Immature natural killer cell (primary cell): ENCODE data around the gene DPY19L2. TPM values are rescaled to one million over a fixed set of nuclear protein-coding genes. Genes with fewer than 3 reads are reported as not detected.
"Not testable (repeated sequence)": the region's sequence is repeated elsewhere in the genome, so short reads cannot be mapped to it uniquely, and the experiment has no call there.

Source experiments
- DNase-seq, 3 donors: peaks; one replicate each; pipeline ENCODE4 v3.0.0; 2022; ENCODE audit warnings: mixed read lengths in 1 of 3
- H3K27ac Mint-ChIP-seq, 6 donors: one replicate each; pipeline ENCODE4 v1.8.0; 2020; ENCODE audit warnings: mixed read lengths in 6 of 6, mild to moderate bottlenecking in 5 of 6, inconsistent platforms in 4 of 6, moderate library complexity in 3 of 6
- H3K27me3 Mint-ChIP-seq, 3 donors: one replicate each; pipeline ENCODE4 v1.8.0; 2020 to 2021; ENCODE audit warnings: low read depth in 3 of 3, mild to moderate bottlenecking in 3 of 3, mixed read lengths in 3 of 3, moderate library complexity in 3 of 3, inconsistent platforms in 1 of 3
- H3K36me3 Mint-ChIP-seq, 3 donors: one replicate each; pipeline ENCODE4 v1.8.0; 2020; ENCODE audit warnings: mixed read lengths in 3 of 3, inconsistent platforms in 2 of 3, mild to moderate bottlenecking in 2 of 3
- H3K4me1 Mint-ChIP-seq, 2 donors: one replicate each; pipeline ENCODE4 v1.8.0; 2020; ENCODE audit warnings: inconsistent platforms in 2 of 2, mild to moderate bottlenecking in 2 of 2, mixed read lengths in 2 of 2, moderate library complexity in 1 of 2
- H3K4me3 Mint-ChIP-seq, 5 donors: one replicate each; pipeline ENCODE4 v1.8.0; 2020; ENCODE audit warnings: mild to moderate bottlenecking in 5 of 5, mixed read lengths in 5 of 5, inconsistent platforms in 3 of 5, moderate library complexity in 3 of 5
- H3K9me3 Mint-ChIP-seq, 6 donors: one replicate each; pipeline ENCODE4 v1.8.0; 2020; ENCODE audit warnings: mild to moderate bottlenecking in 6 of 6, mixed read lengths in 6 of 6, inconsistent platforms in 4 of 6, moderate library complexity in 3 of 6
- polyA plus RNA-seq, 3 donors: library from polyadenylated mRNA; unstranded; fragments of 300-500 nt; fragmentation: Illumina TruSeq; gene quantifications; one replicate each; pipeline ENCODE4 v1.2.3, GENCODE V29; 2021

The DPY19L2 gene
- polyA plus RNA-seq: not detected

DNA sequence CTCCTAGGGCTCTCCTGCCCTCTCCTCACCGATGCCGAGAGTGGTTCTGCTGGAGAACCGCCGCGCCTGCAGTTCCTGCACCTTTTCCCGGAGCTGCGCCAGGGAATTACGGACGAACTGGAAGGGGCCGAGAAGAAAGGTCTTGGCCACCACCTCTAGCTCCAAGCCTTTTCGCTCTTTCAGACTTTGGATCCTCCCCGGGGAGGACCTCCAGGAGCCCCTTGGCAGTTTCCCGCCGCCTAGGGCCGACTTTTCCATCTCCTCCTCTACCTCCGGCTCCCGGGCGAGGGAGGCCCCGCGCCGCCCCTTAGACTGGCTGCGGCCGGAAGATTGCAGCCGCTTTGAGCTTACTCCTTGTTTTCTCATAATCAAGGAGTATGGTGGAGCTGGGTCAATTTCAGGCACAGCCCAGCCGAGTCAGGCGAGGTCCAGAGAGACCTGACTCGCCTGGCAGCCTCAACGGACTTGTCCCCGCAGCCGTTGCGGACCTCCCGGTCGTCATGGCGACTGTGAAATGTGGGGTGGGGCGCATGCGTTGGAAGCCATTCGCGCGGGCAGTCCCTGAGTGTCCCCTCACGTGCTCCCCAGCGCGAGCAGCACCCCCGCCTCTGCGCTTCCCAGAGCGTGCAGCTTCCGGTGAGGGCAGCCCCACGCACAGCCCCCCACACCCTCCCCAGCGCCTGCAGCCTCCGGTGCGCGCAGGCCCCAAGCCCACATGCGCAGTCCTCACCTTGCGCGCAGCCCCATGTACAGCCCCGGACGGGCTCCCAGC lies at the start of gene DPY19L2:
Gene DPY19L2, minus strand, starts transcription at position 466 of the 772 bp plus-strand sequence. Its CDS starts 100 bp downstream, at position 366.
- Mint-ChIP-seq H3K9me3 (no peaks in the 10 kb centered on the region), H3K4me1 (peaks cover 11 to 16% of the 10 kb centered on the region in 2 donors), H3K36me3 (no peaks in the 10 kb centered on the region), H3K27me3 (peaks cover 3 to 7% (median 6%) of the 10 kb centered on the region in 3 donors), H3K27ac (no peak within 1 kb of the TSS), H3K4me3 (peak within 1 kb of the TSS; percentile 50 to 77 (median 64))
- DNase-seq: peak; percentile 23 to 35 (median 26)

DNA sequence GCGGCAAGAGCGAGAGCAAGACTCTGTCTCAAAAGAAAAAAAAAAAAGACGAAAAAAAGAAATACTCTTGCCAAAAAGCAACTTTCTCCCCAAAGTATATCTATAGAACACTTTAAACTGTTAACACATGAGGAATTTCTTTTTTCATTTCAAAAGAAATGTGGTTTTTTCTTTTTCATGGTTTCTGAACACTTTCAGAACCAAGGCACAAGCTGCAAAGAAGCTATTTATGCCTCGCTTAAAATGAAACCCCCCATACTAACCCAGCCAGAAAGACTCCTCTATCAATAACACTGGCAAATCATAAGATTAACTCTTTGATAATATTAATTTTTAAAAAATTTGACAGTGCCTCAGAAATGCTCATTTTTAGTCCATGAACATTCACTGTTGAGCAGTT lies 48.6 kb upstream of the DPY19L2 start:
- not testable (repeated sequence) for DNase-seq, H3K4me1 Mint-ChIP-seq, H3K27me3 Mint-ChIP-seq, H3K36me3 Mint-ChIP-seq, H3K27ac Mint-ChIP-seq, H3K9me3 Mint-ChIP-seq, H3K4me3 Mint-ChIP-seq

DNA sequence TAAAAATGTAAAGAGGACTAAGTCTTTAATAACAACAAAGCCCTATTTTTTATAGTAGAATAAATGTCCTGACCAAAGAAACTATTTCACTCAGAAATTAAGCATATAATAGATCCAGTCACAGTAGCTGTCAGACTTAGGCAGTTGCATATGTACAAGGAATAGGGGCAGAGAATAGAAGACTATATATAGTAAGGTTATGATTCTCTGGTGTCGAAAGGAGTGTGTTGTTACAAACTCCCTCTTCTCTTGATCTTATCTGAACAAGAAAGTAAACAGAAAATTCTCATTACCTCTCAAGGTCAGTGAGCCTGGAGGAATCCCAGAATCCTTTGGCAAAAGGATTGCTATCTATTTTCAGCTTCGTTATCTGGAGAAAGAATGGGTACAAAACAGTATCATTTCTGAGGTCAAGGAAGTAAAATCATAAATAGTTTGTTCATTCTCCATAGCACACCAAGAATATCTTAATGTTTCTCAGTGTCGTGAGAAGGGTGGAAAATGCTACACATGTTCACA lies 46.9 kb upstream of the DPY19L2 start:
- not testable (repeated sequence) for DNase-seq, H3K27me3 Mint-ChIP-seq, H3K9me3 Mint-ChIP-seq, H3K27ac Mint-ChIP-seq, H3K4me3 Mint-ChIP-seq, H3K36me3 Mint-ChIP-seq, H3K4me1 Mint-ChIP-seq

DNA sequence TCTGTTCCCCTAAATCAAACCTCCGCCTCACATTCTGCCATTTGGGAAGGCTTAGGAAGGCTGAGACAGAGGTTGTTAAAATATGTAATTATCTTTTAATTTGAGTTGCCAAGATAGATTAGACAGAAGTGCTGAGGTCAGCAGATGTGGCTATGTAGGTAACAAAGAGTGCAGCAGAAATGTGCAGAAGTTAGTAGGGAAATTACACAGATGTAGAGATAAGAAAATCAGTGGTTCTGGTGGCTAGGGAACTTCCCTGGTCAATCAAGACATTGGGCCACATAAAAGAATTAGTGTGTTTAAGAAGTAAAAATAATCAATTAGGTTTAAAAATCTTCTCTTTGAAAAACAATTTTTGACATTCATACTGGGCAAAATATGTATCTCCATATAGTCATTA lies 46.1 kb upstream of the DPY19L2 start:
- not testable (repeated sequence) for H3K27ac Mint-ChIP-seq, H3K4me3 Mint-ChIP-seq, DNase-seq, H3K27me3 Mint-ChIP-seq, H3K36me3 Mint-ChIP-seq, H3K9me3 Mint-ChIP-seq, H3K4me1 Mint-ChIP-seq

DNA sequence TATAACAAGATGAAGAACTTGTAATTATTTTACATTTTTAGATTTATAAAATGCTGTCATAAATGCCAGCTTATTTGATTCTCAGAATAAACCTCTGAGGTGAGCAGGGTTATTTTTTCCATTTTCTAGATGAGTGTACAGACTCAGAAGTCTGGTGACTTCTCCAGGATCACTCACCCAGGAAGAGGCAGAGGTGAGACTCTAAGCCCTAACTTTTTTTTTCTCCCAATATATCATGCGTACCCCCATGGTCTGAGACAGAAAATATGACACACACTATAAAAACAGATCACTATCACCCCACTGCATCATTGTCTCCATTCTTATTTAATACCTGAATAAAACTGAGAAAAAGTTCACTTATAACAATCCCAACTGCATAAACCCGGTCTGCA lies 45.4 kb upstream of the DPY19L2 start:
- not testable (repeated sequence) for DNase-seq, H3K9me3 Mint-ChIP-seq, H3K27me3 Mint-ChIP-seq, H3K4me3 Mint-ChIP-seq, H3K27ac Mint-ChIP-seq, H3K36me3 Mint-ChIP-seq, H3K4me1 Mint-ChIP-seq

DNA sequence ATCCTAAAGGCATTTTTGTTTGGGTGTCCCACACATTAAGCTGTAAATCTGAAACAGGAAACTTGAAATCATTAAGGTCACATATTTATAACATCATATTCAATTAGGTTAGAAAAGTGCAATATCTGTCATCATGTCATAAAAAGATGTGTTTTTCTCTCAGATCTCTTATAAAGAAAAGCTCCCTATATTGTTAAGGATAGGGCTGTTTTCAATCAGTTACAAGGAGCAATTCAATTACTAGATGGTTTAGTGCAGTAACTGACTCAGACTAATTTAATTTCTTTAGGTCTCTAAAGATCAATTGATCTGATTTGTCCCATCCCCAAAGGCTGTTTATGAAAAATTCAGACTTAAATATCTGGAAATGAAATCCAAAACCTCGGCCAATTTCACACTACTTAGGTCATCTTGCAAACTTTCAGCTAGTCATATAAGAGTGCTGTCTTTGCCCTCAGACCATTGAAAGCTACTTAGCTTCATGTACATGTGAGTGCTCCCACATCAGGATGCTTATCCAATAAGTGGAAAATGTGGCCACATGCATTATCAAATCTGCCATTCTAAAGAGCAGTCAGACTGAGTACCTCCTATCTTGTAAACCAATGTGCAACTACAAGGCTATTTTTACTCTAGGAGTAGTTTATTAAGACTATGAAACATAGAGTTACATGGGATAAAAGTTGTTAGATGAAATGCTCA lies 44.8 kb upstream of the DPY19L2 start:
- H3K4me3 Mint-ChIP-seq, H3K27me3 Mint-ChIP-seq, DNase-seq, H3K36me3 Mint-ChIP-seq, H3K27ac Mint-ChIP-seq, H3K4me1 Mint-ChIP-seq, H3K9me3 Mint-ChIP-seq: not testable (repeated sequence)

DNA sequence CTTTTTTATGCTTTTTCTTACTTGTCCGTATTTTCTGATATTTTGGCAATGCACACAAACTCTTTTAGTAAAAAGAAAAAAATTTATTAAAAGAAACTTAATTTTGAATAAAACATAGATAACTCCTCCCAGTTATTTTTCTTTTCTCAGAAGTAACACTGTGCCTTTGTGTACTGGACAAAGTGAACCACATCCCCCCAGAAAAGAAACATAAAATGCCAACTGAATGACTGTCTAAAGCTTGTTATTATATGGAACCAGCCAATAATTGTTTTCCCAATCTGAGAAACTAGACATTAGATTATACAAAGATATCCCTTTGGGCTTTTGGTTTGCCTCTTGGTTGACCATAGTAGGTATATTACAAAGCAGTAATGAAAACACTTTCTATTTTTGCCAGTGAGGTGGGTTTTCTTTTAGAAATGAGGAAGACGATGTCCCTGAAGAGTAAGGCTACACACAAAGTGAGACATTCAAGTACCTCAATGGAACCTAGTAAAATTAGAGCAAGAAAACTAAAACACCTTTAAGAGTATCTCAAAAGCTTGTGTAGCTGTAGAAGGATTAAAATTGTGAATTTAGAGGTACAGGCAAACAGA lies 44.2 kb upstream of the DPY19L2 start:
- not testable (repeated sequence) for H3K4me1 Mint-ChIP-seq, DNase-seq, H3K27me3 Mint-ChIP-seq, H3K4me3 Mint-ChIP-seq, H3K36me3 Mint-ChIP-seq, H3K27ac Mint-ChIP-seq, H3K9me3 Mint-ChIP-seq

DNA sequence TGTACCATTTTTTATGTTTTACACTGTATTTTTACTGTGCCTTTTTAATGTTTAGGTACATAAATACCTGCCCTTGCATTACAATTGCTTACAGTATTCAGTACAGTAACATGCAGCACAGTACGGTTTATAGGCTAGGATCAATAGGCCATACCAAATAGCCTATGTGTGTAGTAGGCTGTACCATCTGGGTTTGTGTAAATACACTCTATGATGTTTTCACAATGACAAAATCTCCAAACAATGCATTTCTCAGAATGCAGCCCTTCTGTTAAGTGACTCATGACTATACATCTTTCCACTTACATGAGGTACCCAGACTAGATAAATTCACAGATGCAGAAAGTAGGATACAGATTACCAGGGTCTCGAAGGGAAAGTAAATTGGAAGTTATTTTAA lies 43.0 kb upstream of the DPY19L2 start:
- H3K36me3 Mint-ChIP-seq, H3K4me3 Mint-ChIP-seq, DNase-seq, H3K4me1 Mint-ChIP-seq, H3K27me3 Mint-ChIP-seq, H3K9me3 Mint-ChIP-seq, H3K27ac Mint-ChIP-seq: not testable (repeated sequence)

DNA sequence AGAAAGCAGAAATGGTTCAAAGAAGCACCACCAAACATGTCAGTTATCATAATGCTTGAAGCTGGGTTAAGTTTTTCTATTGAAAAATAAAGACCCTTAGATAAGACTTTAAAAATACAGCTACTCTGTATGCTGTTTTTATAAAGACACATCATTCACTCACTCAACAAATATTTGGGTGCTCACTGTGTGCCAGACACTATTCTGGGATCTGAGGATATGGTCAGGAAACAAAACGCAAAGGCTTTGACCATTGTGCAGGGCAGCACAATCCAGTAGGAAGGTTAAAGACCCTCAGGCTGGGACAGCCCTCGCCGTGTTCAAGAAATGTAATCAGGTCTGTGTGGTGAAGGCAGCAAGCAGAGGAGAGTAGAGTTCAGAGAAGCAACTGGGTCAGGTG lies 38.0 kb upstream of the DPY19L2 start:
- no peak for DNase-seq
- Mint-ChIP-seq H3K9me3 (peaks cover 0 to 2% (median 0%) of the 10 kb centered on the region in 6 donors), H3K36me3 (no peaks in the 10 kb centered on the region), H3K4me1 (no peaks in the 10 kb centered on the region), H3K27me3 (peaks cover 1 to 5% (median 2%) of the 10 kb centered on the region in 3 donors), H3K27ac (no peak overlapping the region), H3K4me3 (no peak overlapping the region)

DNA sequence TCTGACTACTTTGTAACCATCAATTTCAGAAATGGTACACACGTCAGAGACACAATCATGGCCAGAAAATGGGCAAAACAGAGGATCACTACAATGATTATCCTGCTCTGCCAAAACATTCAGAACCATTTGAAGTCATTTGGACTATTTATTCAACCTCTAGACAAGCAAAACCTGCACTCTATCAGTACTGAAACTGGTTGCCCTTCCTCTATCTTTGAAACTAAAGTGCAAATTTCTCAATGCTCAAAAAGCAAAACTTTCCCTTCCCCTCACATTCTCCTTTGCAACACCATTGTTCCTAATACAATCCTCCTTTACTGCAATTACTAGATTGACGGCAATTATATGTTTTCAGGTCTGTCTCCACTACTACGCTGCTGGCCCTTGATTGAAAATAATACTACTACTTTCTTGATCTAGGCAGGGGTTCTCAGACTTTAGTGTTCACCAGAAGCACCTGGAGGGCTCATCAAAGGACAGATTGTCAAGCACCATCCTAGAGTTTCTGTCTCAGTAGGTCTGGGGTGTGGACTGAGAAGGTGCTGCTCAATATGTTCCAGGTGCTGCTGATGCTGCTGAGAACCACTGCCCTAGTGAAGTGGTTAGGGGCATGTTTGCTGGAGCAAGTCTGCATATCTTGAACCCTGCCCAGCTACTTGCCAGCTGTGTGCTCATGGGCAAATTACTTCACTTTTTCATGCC lies 31.5 kb upstream of the DPY19L2 start:
- H3K27ac Mint-ChIP-seq, H3K4me1 Mint-ChIP-seq, H3K9me3 Mint-ChIP-seq, H3K4me3 Mint-ChIP-seq, H3K27me3 Mint-ChIP-seq, H3K36me3 Mint-ChIP-seq, DNase-seq: not testable (repeated sequence)

DNA sequence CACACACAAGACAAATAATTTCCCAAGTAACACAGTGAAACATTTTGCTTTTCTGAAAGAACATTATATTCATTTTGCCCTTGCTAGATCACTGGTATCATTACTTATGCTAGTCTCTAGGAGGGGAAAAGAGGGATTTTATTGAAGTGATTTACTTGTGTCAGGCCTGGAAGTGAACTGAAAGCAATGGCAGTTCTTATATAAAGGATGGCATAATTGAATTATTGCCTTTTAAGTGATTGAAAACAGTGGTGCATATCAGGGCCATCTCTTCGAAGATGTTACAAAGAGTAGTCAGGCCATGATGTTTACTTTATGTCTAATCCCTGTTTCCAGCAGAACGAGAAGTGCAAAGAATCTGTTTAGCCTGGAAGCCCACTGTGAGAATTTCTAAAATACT lies 30.7 kb upstream of the DPY19L2 start:
- H3K9me3 Mint-ChIP-seq, H3K27ac Mint-ChIP-seq, DNase-seq, H3K4me1 Mint-ChIP-seq, H3K36me3 Mint-ChIP-seq, H3K27me3 Mint-ChIP-seq, H3K4me3 Mint-ChIP-seq: not testable (repeated sequence)

DNA sequence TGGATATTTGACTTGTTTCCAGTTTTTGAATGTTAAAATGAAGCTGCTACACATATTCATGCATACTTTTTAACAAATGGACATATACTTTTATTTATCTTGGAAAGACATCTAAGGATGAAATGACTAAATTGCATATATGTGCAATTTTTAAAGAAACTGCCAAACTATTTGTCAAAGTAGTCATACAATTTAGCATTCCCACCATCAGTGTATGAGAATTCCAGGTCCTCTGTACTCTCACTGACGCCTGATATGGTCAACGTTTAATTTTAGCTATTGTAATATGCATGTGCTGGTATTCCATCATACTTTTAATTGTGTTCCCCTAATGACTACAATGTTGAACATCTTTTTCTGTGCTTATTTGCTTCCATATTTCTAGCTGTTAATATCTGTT lies 22.5 kb upstream of the DPY19L2 start:
- DNase-seq, H3K36me3 Mint-ChIP-seq, H3K27ac Mint-ChIP-seq, H3K27me3 Mint-ChIP-seq, H3K4me1 Mint-ChIP-seq, H3K9me3 Mint-ChIP-seq, H3K4me3 Mint-ChIP-seq: not testable (repeated sequence)

DNA sequence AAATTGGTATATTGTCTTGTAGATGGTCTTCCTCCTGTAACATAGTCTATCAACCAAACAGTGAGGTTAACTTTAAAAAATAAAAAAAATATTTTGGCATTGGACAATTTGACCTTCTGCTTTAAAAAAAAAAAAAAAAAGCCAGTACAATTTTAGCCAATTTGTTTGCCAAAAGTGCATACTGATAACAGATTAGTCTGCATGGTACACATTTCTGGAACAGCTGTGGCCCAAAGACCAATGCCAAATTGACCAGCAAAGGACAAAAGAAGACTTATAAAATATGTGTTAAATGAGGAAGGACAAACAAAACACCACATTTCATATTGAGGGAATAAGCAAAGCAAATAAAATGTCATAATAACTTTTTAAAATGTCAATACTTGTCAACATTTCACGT lies 20.8 kb upstream of the DPY19L2 start:
- not testable (repeated sequence) for H3K9me3 Mint-ChIP-seq, H3K4me1 Mint-ChIP-seq, H3K4me3 Mint-ChIP-seq, H3K27ac Mint-ChIP-seq, DNase-seq, H3K36me3 Mint-ChIP-seq, H3K27me3 Mint-ChIP-seq

DNA sequence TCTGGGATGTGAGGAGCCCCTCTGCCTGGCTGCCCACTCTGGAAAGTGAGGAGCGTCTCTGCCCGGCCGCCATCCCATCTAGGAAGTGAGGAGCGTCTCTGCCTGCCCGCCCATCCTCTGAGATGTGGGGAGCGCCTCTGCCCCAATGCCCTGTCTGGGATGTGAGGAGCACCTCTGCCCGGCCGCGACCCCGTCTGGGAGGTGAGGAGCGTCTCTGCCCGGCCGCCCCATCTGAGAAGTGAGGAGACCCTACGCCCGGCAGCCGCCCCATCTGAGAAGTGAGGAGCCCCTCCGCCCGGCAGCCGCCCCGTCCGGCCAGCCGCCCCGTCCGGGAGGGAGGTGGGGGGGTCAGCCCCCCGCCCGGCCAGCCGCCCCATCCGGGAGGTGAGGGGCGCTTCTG lies 18.3 kb upstream of the DPY19L2 start:
- not testable (repeated sequence) for H3K27ac Mint-ChIP-seq, H3K9me3 Mint-ChIP-seq, H3K27me3 Mint-ChIP-seq, DNase-seq, H3K36me3 Mint-ChIP-seq, H3K4me1 Mint-ChIP-seq, H3K4me3 Mint-ChIP-seq
